ENCODE results near the gene TLR5. TPM values are rescaled to one million over a fixed set of nuclear protein-coding genes. Genes with fewer than 3 reads are reported as not detected.

TLR5 gene
- total and polyA plus RNA-seq, 3 donors from 2014 or later, result 4.2 to 13.8 (median 5.4) TPM

- WGBS, 2 donors, result 57 to 63% methylated on average over 10 of the region's 10 CpGs
- Histone ChIP-seq H3K9me3 (no peaks in the 10 kb centered on the region), H3K4me1 (peaks cover 15% of the 10 kb centered on the region), H3K27me3 (no peaks in the 10 kb centered on the region), H3K4me3 (no peak overlapping the region), H3K27ac (peak overlapping the region in 1 of 2 donors; percentile 41), H3K36me3 (ENCODE audit: low read depth, missing control alignments) (no peaks in the 10 kb centered on the region)
- peak; percentile 43 for DNase-seq
- intact Hi-C loops (cut with DNase I; ENCODE audit: low total_unique reads), result loop anchor here (5.0 kb wide), 1 partner anchor 295 kb away; no protein-coding TSS in a partner anchor
- no peak for TF ChIP-seq POLR2A (IDR thresholded peaks at IDR 0.05)
- TF ChIP-seq, protein P1, sequence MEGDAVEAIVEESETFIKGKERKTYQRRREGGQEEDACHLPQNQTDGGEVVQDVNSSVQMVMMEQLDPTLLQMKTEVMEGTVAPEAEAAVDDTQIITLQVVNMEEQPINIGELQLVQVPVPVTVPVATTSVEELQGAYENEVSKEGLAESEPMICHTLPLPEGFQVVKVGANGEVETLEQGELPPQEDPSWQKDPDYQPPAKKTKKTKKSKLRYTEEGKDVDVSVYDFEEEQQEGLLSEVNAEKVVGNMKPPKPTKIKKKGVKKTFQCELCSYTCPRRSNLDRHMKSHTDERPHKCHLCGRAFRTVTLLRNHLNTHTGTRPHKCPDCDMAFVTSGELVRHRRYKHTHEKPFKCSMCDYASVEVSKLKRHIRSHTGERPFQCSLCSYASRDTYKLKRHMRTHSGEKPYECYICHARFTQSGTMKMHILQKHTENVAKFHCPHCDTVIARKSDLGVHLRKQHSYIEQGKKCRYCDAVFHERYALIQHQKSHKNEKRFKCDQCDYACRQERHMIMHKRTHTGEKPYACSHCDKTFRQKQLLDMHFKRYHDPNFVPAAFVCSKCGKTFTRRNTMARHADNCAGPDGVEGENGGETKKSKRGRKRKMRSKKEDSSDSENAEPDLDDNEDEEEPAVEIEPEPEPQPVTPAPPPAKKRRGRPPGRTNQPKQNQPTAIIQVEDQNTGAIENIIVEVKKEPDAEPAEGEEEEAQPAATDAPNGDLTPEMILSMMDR (IDR thresholded peaks at IDR 0.05), result no peak
Observed at GRCh38 chr1:223087291-223088255, 55.5 kb downstream of the TLR5 start.

GRCh38 chr1:223084464-223084866 is 58.6 kb downstream of the TLR5 start:
- H3K9me3 ChIP-seq, result no peaks in the 10 kb centered on the region
- intact Hi-C loops (cut with DNase I; ENCODE audit: low total_unique reads), result no loop called here
- peak overlapping the region in 1 of 2 donors; percentile 25 for H3K27ac ChIP-seq
- TF ChIP-seq, protein P1 (IDR thresholded peaks at IDR 0.05), result no peak
- no peak for TF ChIP-seq POLR2A (IDR thresholded peaks at IDR 0.05)
- no peaks in the 10 kb centered on the region for H3K27me3 ChIP-seq
- DNase-seq, result no peak
- H3K4me3 ChIP-seq, result no peak overlapping the region
- peaks cover 15% of the 10 kb centered on the region for H3K4me1 ChIP-seq
- H3K36me3 ChIP-seq (ENCODE audit: low read depth, missing control alignments), result no peaks in the 10 kb centered on the region
- 45 to 64% methylated on average over 8 of the region's 8 CpGs for WGBS, 2 donors

- Histone ChIP-seq H3K36me3 (ENCODE audit: low read depth, missing control alignments) (no peaks in the 10 kb centered on the region), H3K27ac (no peak overlapping the region), H3K27me3 (no peaks in the 10 kb centered on the region), H3K9me3 (no peaks in the 10 kb centered on the region), H3K4me3 (no peak overlapping the region), H3K4me1 (peaks cover 15% of the 10 kb centered on the region)
- TF ChIP-seq, protein P1 (IDR thresholded peaks at IDR 0.05), result no peak
- no peak for TF ChIP-seq POLR2A (IDR thresholded peaks at IDR 0.05)
- 84 to 86% methylated on average over 14 to 15 of the region's 15 CpGs for WGBS, 2 donors
- DNase-seq, result no peak
- intact Hi-C loops (cut with DNase I; ENCODE audit: low total_unique reads), result no loop called here
Observed at GRCh38 chr1:223083831-223084230, 59.2 kb downstream of the TLR5 start.

GRCh38 chr1:223082914-223083313 is 60.1 kb downstream of the TLR5 start:
- WGBS, 2 donors, result 86 to 88% methylated on average over 8 of the region's 8 CpGs

More at GRCh38 chr1:223082914-223083313, 60.1 kb downstream of the TLR5 start:
- Histone ChIP-seq H3K27me3 (no peaks in the 10 kb centered on the region), H3K9me3 (no peaks in the 10 kb centered on the region), H3K4me3 (no peak overlapping the region), H3K27ac (no peak overlapping the region), H3K4me1 (peaks cover 15% of the 10 kb centered on the region), H3K36me3 (ENCODE audit: low read depth, missing control alignments) (no peaks in the 10 kb centered on the region)
- intact Hi-C loops (cut with DNase I; ENCODE audit: low total_unique reads), result no loop called here
- TF ChIP-seq, protein P1 (IDR thresholded peaks at IDR 0.05), result no peak
- TF ChIP-seq POLR2A (IDR thresholded peaks at IDR 0.05), result no peak
- DNase-seq, result no peak

Measured in testis (tissue), 3 donors.